ENCODE measurements around the gene MAN1C1. TPM values are rescaled to one million over a fixed set of nuclear protein-coding genes. Genes with fewer than 3 reads are reported as not detected.

The MAN1C1 gene
- polyA plus RNA-seq, 1 donor from 2014 or later, result 1.3 TPM

GRCh38 chr1:25569597-25570396 lies 46.8 kb upstream of the MAN1C1 start:
- Histone ChIP-seq H4K20me1 (ENCODE audit: insufficient read depth) (no peaks in the 10 kb centered on the region), H3K9me2 (ENCODE audit: insufficient read depth, low read length) (no peaks in the 10 kb centered on the region), H3F3A (ENCODE audit: insufficient read depth, low read length, poor library complexity, severe bottlenecking) (no peaks in the 10 kb centered on the region), H3K27me3 (ENCODE audit: insufficient read depth, low read depth, low read length) (no peaks in the 10 kb centered on the region), H3K9me3 (ENCODE audit: low read length) (no peaks in the 10 kb centered on the region), H3K79me2 (replicated peaks; ENCODE audit: insufficient read depth, low read length) (no peaks in the 10 kb centered on the region), H3K27ac (ENCODE audit: low read length) (no peak overlapping the region), H3K9ac (ENCODE audit: low read length) (no peak overlapping the region), H3K4me2 (ENCODE audit: low read length) (no peak overlapping the region), H3K4me3 (ENCODE audit: low read length) (no peak overlapping the region), H2AFZ (ENCODE audit: low read depth, low read length) (no peak overlapping the region), H3K36me3 (ENCODE audit: insufficient read depth, low read length) (no peaks in the 10 kb centered on the region)
- TF ChIP-seq, protein P1, sequence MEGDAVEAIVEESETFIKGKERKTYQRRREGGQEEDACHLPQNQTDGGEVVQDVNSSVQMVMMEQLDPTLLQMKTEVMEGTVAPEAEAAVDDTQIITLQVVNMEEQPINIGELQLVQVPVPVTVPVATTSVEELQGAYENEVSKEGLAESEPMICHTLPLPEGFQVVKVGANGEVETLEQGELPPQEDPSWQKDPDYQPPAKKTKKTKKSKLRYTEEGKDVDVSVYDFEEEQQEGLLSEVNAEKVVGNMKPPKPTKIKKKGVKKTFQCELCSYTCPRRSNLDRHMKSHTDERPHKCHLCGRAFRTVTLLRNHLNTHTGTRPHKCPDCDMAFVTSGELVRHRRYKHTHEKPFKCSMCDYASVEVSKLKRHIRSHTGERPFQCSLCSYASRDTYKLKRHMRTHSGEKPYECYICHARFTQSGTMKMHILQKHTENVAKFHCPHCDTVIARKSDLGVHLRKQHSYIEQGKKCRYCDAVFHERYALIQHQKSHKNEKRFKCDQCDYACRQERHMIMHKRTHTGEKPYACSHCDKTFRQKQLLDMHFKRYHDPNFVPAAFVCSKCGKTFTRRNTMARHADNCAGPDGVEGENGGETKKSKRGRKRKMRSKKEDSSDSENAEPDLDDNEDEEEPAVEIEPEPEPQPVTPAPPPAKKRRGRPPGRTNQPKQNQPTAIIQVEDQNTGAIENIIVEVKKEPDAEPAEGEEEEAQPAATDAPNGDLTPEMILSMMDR (IDR thresholded peaks at IDR 0.05; ENCODE audit: poor library complexity, severe bottlenecking), result no peak
- TF ChIP-seq RAD21 (conservative IDR thresholded peaks at IDR 0.05) (no peak), SMC3 (conservative IDR thresholded peaks at IDR 0.05; ENCODE audit: poor library complexity) (no peak), POLR2AphosphoS5 (IDR thresholded peaks at IDR 0.05) (no peak), TAF1 (IDR thresholded peaks at IDR 0.05; ENCODE audit: low read depth) (no peak), REST (IDR thresholded peaks at IDR 0.05; ENCODE audit: borderline replicate concordance) (no peak), EZH2 (IDR thresholded peaks at IDR 0.05; ENCODE audit: borderline replicate concordance, insufficient read depth, low read length, poor library complexity, severe bottlenecking) (no peak), EP300 (conservative IDR thresholded peaks at IDR 0.05; ENCODE audit: poor library complexity, severe bottlenecking) (no peak), MXI1 (conservative IDR thresholded peaks at IDR 0.05; ENCODE audit: poor library complexity, severe bottlenecking) (no peak)

GRCh38 chr1:25570798-25571521 lies 45.6 kb upstream of the MAN1C1 start:
- Histone ChIP-seq H3K4me3 (ENCODE audit: low read length) (no peak overlapping the region), H3K4me2 (ENCODE audit: low read length) (no peak overlapping the region), H4K20me1 (ENCODE audit: insufficient read depth) (no peaks in the 10 kb centered on the region), H3K9me3 (ENCODE audit: low read length) (no peaks in the 10 kb centered on the region), H3K9me2 (ENCODE audit: insufficient read depth, low read length) (no peaks in the 10 kb centered on the region), H3F3A (ENCODE audit: insufficient read depth, low read length, poor library complexity, severe bottlenecking) (no peaks in the 10 kb centered on the region), H3K79me2 (replicated peaks; ENCODE audit: insufficient read depth, low read length) (no peaks in the 10 kb centered on the region), H3K36me3 (ENCODE audit: insufficient read depth, low read length) (no peaks in the 10 kb centered on the region), H2AFZ (ENCODE audit: low read depth, low read length) (no peak overlapping the region), H3K27me3 (ENCODE audit: insufficient read depth, low read depth, low read length) (no peaks in the 10 kb centered on the region), H3K27ac (ENCODE audit: low read length) (no peak overlapping the region), H3K9ac (ENCODE audit: low read length) (no peak overlapping the region)
- TF ChIP-seq, protein P1 (IDR thresholded peaks at IDR 0.05; ENCODE audit: poor library complexity, severe bottlenecking), result no peak
- no peak for TF ChIP-seq EP300 (conservative IDR thresholded peaks at IDR 0.05; ENCODE audit: poor library complexity, severe bottlenecking)
- no peak for TF ChIP-seq TAF1 (IDR thresholded peaks at IDR 0.05; ENCODE audit: low read depth)
- no peak for TF ChIP-seq MXI1 (conservative IDR thresholded peaks at IDR 0.05; ENCODE audit: poor library complexity, severe bottlenecking)
- no peak for TF ChIP-seq EZH2 (IDR thresholded peaks at IDR 0.05; ENCODE audit: borderline replicate concordance, insufficient read depth, low read length, poor library complexity, severe bottlenecking)
- TF ChIP-seq RAD21 (conservative IDR thresholded peaks at IDR 0.05), result no peak
- TF ChIP-seq REST (IDR thresholded peaks at IDR 0.05; ENCODE audit: borderline replicate concordance), result no peak
- no peak for TF ChIP-seq SMC3 (conservative IDR thresholded peaks at IDR 0.05; ENCODE audit: poor library complexity)
- TF ChIP-seq POLR2AphosphoS5 (IDR thresholded peaks at IDR 0.05), result no peak
